CD14-positive monocyte (primary cell): Measurements from ENCODE around the gene SWT1. TPM values are rescaled to one million over a fixed set of nuclear protein-coding genes. Genes with fewer than 3 reads are reported as not detected.

ENCODE experiments used
- DNase-seq, 3 donors: peaks; one replicate each; pipeline ENCODE4 v3.0.0-alpha.2; 2011 to 2022
- H2AFZ ChIP-seq: 2 replicates; pipeline ENCODE4 v1.6.0; 2012; ENCODE audit warnings: mild to moderate bottlenecking, low read depth, low read length, inconsistent platforms; ENCODE audit not compliant: insufficient read depth, poor library complexity, severe bottlenecking
- H3K27ac ChIP-seq, 2 donors: 1 replicate in 1 of 2; 2 replicates in 1 of 2; pipeline ENCODE4 v1.5.1; 2012 to 2013; ENCODE audit warnings: low read length in 2 of 2, control low read depth in 1 of 2, inconsistent platforms in 1 of 2, low read depth in 1 of 2, mild to moderate bottlenecking in 1 of 2
- H3K27me3 ChIP-seq, 2 donors: one replicate each; pipeline versions ENCODE4 v1.6.0 to v1.6.1; 2011 to 2013; ENCODE audit warnings: low read length in 2 of 2; ENCODE audit not compliant: control insufficient read depth in 2 of 2, insufficient read depth in 2 of 2
- H3K36me3 ChIP-seq, 2 donors: replicated peaks in 1 of 2; 1 replicate in 1 of 2; 2 replicates in 1 of 2; pipeline versions ENCODE4 v1.5.1 to v1.6.1; 2012 to 2013; ENCODE audit warnings: low read length in 2 of 2, control low read depth in 1 of 2, inconsistent platforms in 1 of 2, mild to moderate bottlenecking in 1 of 2; ENCODE audit not compliant: insufficient read depth in 2 of 2, control insufficient read depth in 1 of 2
- H3K4me1 ChIP-seq, 2 donors: 1 replicate in 1 of 2; 2 replicates in 1 of 2; pipeline versions ENCODE4 v1.5.1 to v1.6.1; 2012 to 2013; ENCODE audit warnings: low read length in 2 of 2, control low read depth in 1 of 2, inconsistent platforms in 1 of 2, mild to moderate bottlenecking in 1 of 2, moderate library complexity in 1 of 2; ENCODE audit not compliant: insufficient read depth in 2 of 2, control insufficient read depth in 1 of 2
- H3K4me2 ChIP-seq: replicated peaks from 2 replicates; pipeline ENCODE3; 2012; ENCODE audit warnings: low read length, moderate library complexity, mild to moderate bottlenecking; ENCODE audit not compliant: poor library complexity, severe bottlenecking; ENCODE audit errors: extremely low read depth
- H3K4me3 ChIP-seq, 3 experiments: fragments of 200-600 bp in 1 of 3; sonication (generic) in 1 of 3; replicated peaks in 1 of 3; 1 replicate in 2 of 3; 2 replicates in 1 of 3; pipeline ENCODE4 v1.5.1; 2011 to 2013; ENCODE audit warnings: low read length in 3 of 3, mild to moderate bottlenecking in 3 of 3, control low read depth in 2 of 3, low read depth in 2 of 3, inconsistent platforms in 1 of 3, moderate library complexity in 1 of 3
- H3K79me2 ChIP-seq: 2 replicates; pipeline ENCODE4 v1.6.0; 2012; ENCODE audit warnings: mild to moderate bottlenecking, control low read depth, inconsistent platforms, low read length, moderate library complexity; ENCODE audit not compliant: insufficient read depth
- H3K9ac ChIP-seq: 2 replicates; pipeline ENCODE4 v1.6.0; 2017; ENCODE audit warnings: low read length, mild to moderate bottlenecking; ENCODE audit not compliant: insufficient read depth, poor library complexity, severe bottlenecking
- H3K9me3 ChIP-seq, 2 donors: replicated peaks in 1 of 2; 1 replicate in 1 of 2; 2 replicates in 1 of 2; pipeline versions ENCODE4 v1.5.1 to v1.6.1; 2012 to 2013; ENCODE audit warnings: low read length in 2 of 2, control low read depth in 1 of 2; ENCODE audit not compliant: control insufficient read depth in 1 of 2, insufficient read depth in 1 of 2
- H4K20me1 ChIP-seq: 2 replicates; pipeline ENCODE4 v1.6.0; 2012; ENCODE audit warnings: mild to moderate bottlenecking, low read length, control low read depth, moderate library complexity; ENCODE audit not compliant: insufficient read depth
- H3K27ac Mint-ChIP-seq, 7 donors: one replicate each; pipeline ENCODE4 v1.8.0; 2020; ENCODE audit warnings: mild to moderate bottlenecking in 7 of 7, mixed read lengths in 7 of 7, moderate library complexity in 6 of 7, inconsistent platforms in 2 of 7
- H3K27me3 Mint-ChIP-seq, 3 donors: one replicate each; pipeline ENCODE4 v1.8.0; 2021 to 2022; ENCODE audit warnings: low read depth in 3 of 3, mild to moderate bottlenecking in 3 of 3, mixed read lengths in 3 of 3, moderate library complexity in 3 of 3, inconsistent platforms in 1 of 3
- H3K36me3 Mint-ChIP-seq, 2 donors: one replicate each; pipeline ENCODE4 v1.8.0; 2020; ENCODE audit warnings: mixed read lengths in 2 of 2, inconsistent platforms in 1 of 2, mild to moderate bottlenecking in 1 of 2
- H3K4me1 Mint-ChIP-seq: one replicate; pipeline ENCODE4 v1.8.0; 2020; ENCODE audit warnings: mild to moderate bottlenecking, mixed read lengths
- H3K4me3 Mint-ChIP-seq, 2 donors: one replicate each; pipeline ENCODE4 v1.8.0; 2020; ENCODE audit warnings: mild to moderate bottlenecking in 2 of 2, mixed read lengths in 2 of 2, moderate library complexity in 1 of 2
- H3K9me3 Mint-ChIP-seq, 7 donors: one replicate each; pipeline ENCODE4 v1.8.0; 2020 to 2022; ENCODE audit warnings: mixed read lengths in 7 of 7, mild to moderate bottlenecking in 6 of 7, moderate library complexity in 6 of 7, inconsistent platforms in 2 of 7
- CTCF ChIP-seq: fragments of 200-600 bp; IDR thresholded peaks from one replicate; pipeline ENCODE4 v1.8.0; 2022; ENCODE audit warnings: antibody characterized with exemption, mild to moderate bottlenecking
- WGBS: methylation state at CpG from one replicate; pipeline ENCODE4 v1.1.5; 2013; ENCODE audit warnings: missing lambda C conversion rate; ENCODE audit not compliant: insufficient coverage; 5-methylcytosine and 5-hydroxymethylcytosine counted together
- intact Hi-C, 2 donors: fragments of 100-400 bp; cut with micrococcal nuclease; formaldehyde crosslinking; loops; one replicate each; pipeline versions ENCODE4 v1.15.0 to v1.15.1; 2023
- polyA plus RNA-seq, 3 donors: library from polyadenylated mRNA; depleted of rRNA in 1 of 3; unstranded in 2 of 3; stranded (reverse) in 1 of 3; fragments of 300-500 nt in 2 of 3; fragments of >200 nt in 1 of 3; fragmentation: Illumina TruSeq in 2 of 3; gene quantifications; 1 replicate in 2 of 3; 2 replicates in 1 of 3; pipeline ENCODE4 v1.2.3, GENCODE V29; 2012 to 2021

Gene SWT1
- polyA plus RNA-seq, 3 donors: 0.89 to 2.8 (median 1.7) TPM

GRCh38 chr1:185322636-185323035 is 165.7 kb downstream of the SWT1 start:
- no peaks in the 10 kb centered on the region for H3K27me3 ChIP-seq
- H2AFZ ChIP-seq: no peak overlapping the region
- H3K79me2 ChIP-seq: no peaks in the 10 kb centered on the region
- Mint-ChIP-seq H3K36me3 (peaks cover 3 to 4% of the 10 kb centered on the region in 2 donors), H3K27ac (no peak overlapping the region), H3K4me3 (no peak overlapping the region), H3K9me3 (peaks cover under 1 to 9% (median 5%) of the 10 kb centered on the region in 7 donors), H3K4me1 (peaks cover 14% of the 10 kb centered on the region), H3K27me3 (peaks cover 0 to 3% (median 0%) of the 10 kb centered on the region in 3 donors)
- no CpG with 5 or more reads among the region's 2 CpGs for WGBS
- no peak overlapping the region for H3K4me3 ChIP-seq
- DNase-seq: no peak
- H3K27ac ChIP-seq: no peak overlapping the region
- intact Hi-C loops: no loop called here
- no peak for TF ChIP-seq CTCF
- no peak overlapping the region for H3K4me2 ChIP-seq
- H3K9me3 ChIP-seq: peaks cover 0 to 7% of the 10 kb centered on the region in 2 donors
- peaks cover 8 to 9% of the 10 kb centered on the region in 2 donors for H3K4me1 ChIP-seq
- no peaks in the 10 kb centered on the region for H4K20me1 ChIP-seq
- H3K36me3 ChIP-seq: no peaks in the 10 kb centered on the region
- no peak overlapping the region for H3K9ac ChIP-seq

- Mint-ChIP-seq H3K4me3 (no peak overlapping the region), H3K27me3 (peaks cover 0 to 3% (median 0%) of the 10 kb centered on the region in 3 donors), H3K27ac (no peak overlapping the region), H3K36me3 (peaks cover 8 to 9% of the 10 kb centered on the region in 2 donors), H3K4me1 (peaks cover 17% of the 10 kb centered on the region), H3K9me3 (peaks cover 7 to 18% (median 11%) of the 10 kb centered on the region in 7 donors)
- peaks cover 0 to 13% of the 10 kb centered on the region in 2 donors for H3K9me3 ChIP-seq
- no peak for TF ChIP-seq CTCF
- H4K20me1 ChIP-seq: no peaks in the 10 kb centered on the region
- no peaks in the 10 kb centered on the region for H3K27me3 ChIP-seq
- H3K4me3 ChIP-seq: no peak overlapping the region
- peaks cover 0 to 7% of the 10 kb centered on the region in 2 donors for H3K4me1 ChIP-seq
- H2AFZ ChIP-seq: no peak overlapping the region
- DNase-seq: no peak
- no CpG with 5 or more reads among the region's 3 CpGs for WGBS
- no peak overlapping the region for H3K27ac ChIP-seq
- intact Hi-C loops: no loop called here
- no peaks in the 10 kb centered on the region for H3K36me3 ChIP-seq
- no peaks in the 10 kb centered on the region for H3K79me2 ChIP-seq
- H3K9ac ChIP-seq: no peak overlapping the region
- H3K4me2 ChIP-seq: no peak overlapping the region
Measured at GRCh38 chr1:185324118-185324517, 167.2 kb downstream of the SWT1 start.
